HepG2 (cell line): ENCODE results near the gene M1AP. TPM values are rescaled to one million over a fixed set of nuclear protein-coding genes. Genes with fewer than 3 reads are reported as not detected.
A peak's percentile ranks its signal among the peaks of the same experiment; 100 is the strongest.

Experiments used
- ATAC-seq: fragments of 200-7000 bp; cut with Tn5 transposase; 3 replicates; pipeline ENCODE4 v1.9.1; 2020; ENCODE audit warnings: mild to moderate bottlenecking, moderate library complexity
- BruUV-seq: library from RNA; stranded (reverse); fragments of 400-500 nt; replicated peaks from 2 replicates; lab custom pipeline; 2021; lab: Mats Ljungman, UMichigan
- CTCF ChIA-PET: fragments of 300-600 bp; formaldehyde crosslinking; extraction: SDS; loops from one replicate; lab custom pipeline; 2021; ENCODE audit warnings: low total read pairs, inconsistent platforms, low intra/inter-chr PET ratio; lab: Yijun Ruan, JAX
- POLR2A ChIA-PET: fragments of 350-600 bp; sonication (Branson Sonifier 250); formaldehyde crosslinking; loops from one replicate; lab custom pipeline; 2020; ENCODE audit warnings: antibody characterized with exemption, inconsistent platforms; lab: Yijun Ruan, JAX
- DNase-seq: peaks from one replicate; pipeline ENCODE4 v3.0.0-alpha.2; 2015; ENCODE audit warnings: low spot score
- FAIRE-seq: peaks from 3 replicates; lab custom pipeline; 2011; peaks lifted over from hg19 to GRCh38; lab: Jason Lieb, UNC
- H2AFZ ChIP-seq: one replicate; pipeline ENCODE4 v1.6.1; 2011; ENCODE audit warnings: low read length, inconsistent platforms
- H3K27ac ChIP-seq: fragments of 300-600 bp; 3 replicates; pipeline ENCODE4 v1.8.0; 2011; ENCODE audit warnings: mixed run types, mild to moderate bottlenecking, mixed read lengths, low read length, inconsistent platforms; ENCODE audit not compliant: insufficient read depth; ENCODE audit errors: extremely low read length
- H3K27me3 ChIP-seq, 2 experiments: fragments of 200-600 bp in 1 of 2; 2 replicates in 1 of 2; 3 replicates in 1 of 2; pipeline versions ENCODE4 v1.6.0 to v1.8.0; 2011; ENCODE audit warnings: low read length in 2 of 2, mild to moderate bottlenecking in 2 of 2, moderate library complexity in 2 of 2, inconsistent platforms in 1 of 2; ENCODE audit not compliant: insufficient read depth in 2 of 2, control insufficient read depth in 1 of 2
- H3K36me3 ChIP-seq, 2 experiments: fragments of 200-600 bp in 1 of 2; replicated peaks in 1 of 2; 2 replicates in 1 of 2; 3 replicates in 1 of 2; pipeline versions ENCODE4 v1.5.1 to v1.8.0; 2011; ENCODE audit warnings: low read length in 2 of 2, inconsistent platforms in 1 of 2; ENCODE audit not compliant: insufficient read depth in 2 of 2, control insufficient read depth in 1 of 2
- H3K4me1 ChIP-seq: 2 replicates; pipeline ENCODE4 v1.5.1; 2012; ENCODE audit warnings: low read length, inconsistent platforms; ENCODE audit not compliant: insufficient read depth
- H3K4me2 ChIP-seq: 2 replicates; pipeline ENCODE4 v1.6.0; 2011; ENCODE audit warnings: low read depth, low read length, inconsistent platforms
- H3K4me3 ChIP-seq, 3 experiments: fragments of 200-600 bp in 1 of 3; sonication (generic), shearing (Covaris generic) in 1 of 3; replicated peaks in 1 of 3; 2 replicates each; pipeline ENCODE4 v1.5.1; 2011 to 2016; ENCODE audit warnings: low read length in 3 of 3, inconsistent platforms in 2 of 3, low read depth in 2 of 3, mild to moderate bottlenecking in 2 of 3, control low read depth in 1 of 3, mixed read lengths in 1 of 3; ENCODE audit not compliant: insufficient read depth in 1 of 3
- H3K79me2 ChIP-seq: one replicate; pipeline ENCODE4 v1.6.1; 2011; ENCODE audit warnings: low read length, inconsistent platforms; ENCODE audit not compliant: insufficient read depth
- H3K9ac ChIP-seq: 2 replicates; pipeline ENCODE4 v1.6.0; 2011; ENCODE audit warnings: mild to moderate bottlenecking, low read depth, low read length, inconsistent platforms; ENCODE audit not compliant: insufficient read depth
- H3K9me3 ChIP-seq: 2 replicates; pipeline ENCODE4 v1.5.1; 2012; ENCODE audit warnings: mild to moderate bottlenecking, low read length
- H4K20me1 ChIP-seq: 2 replicates; pipeline ENCODE4 v1.6.0; 2011; ENCODE audit warnings: inconsistent platforms, mild to moderate bottlenecking, low read length, moderate library complexity; ENCODE audit not compliant: insufficient read depth
- AGO1 ChIP-seq: fragments of 200-400 bp; formaldehyde crosslinking; IDR thresholded peaks from 2 replicates; pipeline ENCODE4 v1.6.1; 2017; ENCODE audit warnings: mild to moderate bottlenecking, low read depth, low read length, moderate library complexity; ENCODE audit not compliant: poor library complexity, severe bottlenecking
- AGO2 ChIP-seq: fragments of 200-400 bp; formaldehyde crosslinking; optimal IDR thresholded peaks from 2 replicates; pipeline ENCODE3; 2017; ENCODE audit warnings: mild to moderate bottlenecking, low read depth, low read length, moderate library complexity
- CCAR2 ChIP-seq: fragments of 200-400 bp; formaldehyde crosslinking; optimal IDR thresholded peaks from 2 replicates; pipeline ENCODE3; 2018; ENCODE audit warnings: low read depth, mild to moderate bottlenecking, low read length, moderate library complexity
- LCORL ChIP-seq, 2 experiments: fragments of 450-650 bp in 1 of 2; sonication (generic) in 1 of 2; formaldehyde crosslinking in 1 of 2; IDR thresholded peaks; 2 replicates each; pipeline versions ENCODE4 v1.5.0 to v1.6.1; 2017 to 2020; ENCODE audit warnings: antibody characterized with exemption in 1 of 2, missing genetic modification reagents in 1 of 2
- POLR2G ChIP-seq: fragments of 200-400 bp; formaldehyde crosslinking; IDR thresholded peaks from 2 replicates; pipeline ENCODE4 v1.6.1; 2018; ENCODE audit warnings: mild to moderate bottlenecking, low read depth, low read length, moderate library complexity
- RBFOX2 ChIP-seq: fragments of 200-400 bp; formaldehyde crosslinking; IDR thresholded peaks from 2 replicates; pipeline ENCODE4 v1.6.1; 2017; ENCODE audit warnings: low read depth, mild to moderate bottlenecking, low read length
- ZBTB3 ChIP-seq: sonication (generic); formaldehyde crosslinking; IDR thresholded peaks from 2 replicates; pipeline ENCODE4 v1.4.0; 2020; ENCODE audit warnings: low read depth, mild to moderate bottlenecking, moderate library complexity, missing genetic modification reagents, borderline replicate concordance
- ZFX ChIP-seq: sonication (generic); formaldehyde crosslinking; IDR thresholded peaks from 2 replicates; pipeline ENCODE4 v1.4.0; 2020; ENCODE audit warnings: mild to moderate bottlenecking, low read depth, missing genetic modification reagents, moderate library complexity
- ZNF549 ChIP-seq: sonication (generic); formaldehyde crosslinking; IDR thresholded peaks from 2 replicates; pipeline ENCODE4 v1.5.0; 2020; ENCODE audit warnings: missing genetic modification reagents
- ZNF768 ChIP-seq: sonication (generic); formaldehyde crosslinking; IDR thresholded peaks from 2 replicates; pipeline ENCODE4 v1.4.0; 2020; ENCODE audit warnings: missing genetic modification reagents
- WGBS: methylation state at CpG from one replicate; pipeline ENCODE4 v1.1.6; 2017; ENCODE audit warnings: low lambda C conversion rate; 5-methylcytosine and 5-hydroxymethylcytosine counted together
- in situ Hi-C: cut with HindIII; loops from 2 replicates; pipeline ENCODE4 v1.10.0; 2017; ENCODE audit warnings: low pct_unique_long_range_greater_than_20kb; ENCODE audit not compliant: extremely low pct_ligation_motif_present
- intact Hi-C: fragments of 100-400 bp; cut with micrococcal nuclease; formaldehyde crosslinking; loops from one replicate; pipeline ENCODE4 v1.10.0; 2022; ENCODE audit not compliant: unreplicated experiment
- polyA plus RNA-seq, 8 experiments: library from polyadenylated mRNA; depleted of rRNA in 3 of 8; stranded (reverse) in 7 of 8; unstranded in 1 of 8; fragments of >200 nt; fragmentation: Illumina TruSeq in 4 of 8; extraction: Trizol in 4 of 8; gene quantifications; 2 replicates each; pipeline versions ENCODE4 v1.2.1 to v1.2.3, GENCODE V29; 2011 to 2016; ENCODE audit warnings: low read depth in 4 of 8, missing spikeins in 1 of 8, mixed read lengths in 1 of 8; ENCODE audit not compliant: insufficient read depth in 1 of 8
- total RNA-seq, 5 experiments: library from RNA; depleted of rRNA; stranded (reverse); fragments of >200 nt; fragmentation: Illumina TruSeq; extraction: Trizol; gene quantifications; 2 replicates each; pipeline ENCODE4 v1.2.3, GENCODE V29; 2016; ENCODE audit warnings: low read depth in 1 of 5
- TF ChIP-seq, protein P1 (sequence below): sonication (generic); formaldehyde crosslinking; IDR thresholded peaks from 2 replicates; pipeline ENCODE4 v1.4.0; 2020; ENCODE audit warnings: mild to moderate bottlenecking, missing genetic modification reagents

Gene M1AP
- total and polyA plus RNA-seq, 2 of the 13 experiments (the other 11 are each of a cell fraction or from before 2014, with no cell fraction given) = not detected

DNA sequence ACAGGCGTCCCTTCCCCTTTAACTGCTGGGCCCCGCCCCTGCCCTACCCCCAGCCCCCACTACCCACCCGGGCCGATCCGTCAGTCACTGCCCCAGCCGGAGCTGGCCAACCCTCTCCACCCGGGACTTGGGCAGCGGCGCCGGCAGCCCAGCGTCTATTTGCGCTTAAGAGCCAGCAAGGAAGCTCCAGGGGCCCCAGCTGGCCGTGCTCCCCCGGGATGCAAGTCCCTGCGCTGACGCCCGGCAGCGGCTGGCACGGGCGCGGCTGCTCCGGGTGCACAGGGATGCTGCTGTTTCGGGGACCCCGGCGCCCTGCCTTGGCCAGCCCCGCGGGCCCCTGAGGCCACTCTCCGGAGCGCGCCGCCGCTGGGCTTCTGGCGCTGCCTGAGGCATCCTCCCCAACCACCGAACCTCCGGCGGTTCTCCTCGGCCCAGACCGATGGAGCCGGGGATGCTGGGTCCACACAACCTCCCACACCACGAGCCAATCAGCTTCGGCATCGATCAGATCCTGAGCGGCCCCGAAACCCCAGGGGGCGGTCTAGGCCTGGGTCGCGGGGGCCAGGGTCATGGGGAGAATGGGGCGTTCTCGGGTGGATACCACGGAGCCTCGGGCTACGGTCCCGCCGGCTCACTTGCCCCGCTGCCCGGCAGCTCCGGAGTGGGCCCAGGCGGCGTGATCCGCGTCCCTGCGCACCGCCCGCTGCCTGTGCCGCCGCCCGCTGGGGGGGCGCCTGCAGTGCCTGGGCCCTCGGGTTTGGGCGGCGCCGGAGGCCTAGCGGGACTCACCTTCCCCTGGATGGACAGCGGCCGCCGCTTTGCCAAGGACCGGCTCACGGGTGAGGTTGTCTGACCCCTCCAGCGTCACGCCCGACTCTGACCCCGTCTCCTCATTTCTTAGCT lies 133.5 kb downstream of the M1AP start, which contains the start of gene TLX2:
Gene TLX2, plus strand, starts transcription at position 83 of the 903 bp plus-strand sequence. Its CDS starts 357 bp downstream, at position 440.
- no peak for FAIRE-seq
- intact Hi-C loops (no loop called here), in situ Hi-C loops (no loop called here)
- H3K9me3 ChIP-seq = no peaks in the 10 kb centered on the region
- peaks cover 11 to 12% of the 10 kb centered on the region in 2 experiments; a peak in 4 of 5 replicates for H3K36me3 ChIP-seq
- no peaks in the 10 kb centered on the region for H3K27me3 ChIP-seq
- no peak for TF ChIP-seq ZNF549 (CRISPR knock-in tag)
- no peak for TF ChIP-seq ZBTB3 (CRISPR knock-in tag)
- TF ChIP-seq LCORL (IDR thresholded peaks at IDR 0.05) = no peak
- TF ChIP-seq LCORL (CRISPR knock-in tag; IDR thresholded peaks at IDR 0.05) = no peak
- peak; percentile 35; the same call in 1 of the 2 replicates for TF ChIP-seq POLR2G
- peak; percentile 46 for TF ChIP-seq RBFOX2
- peak; percentile 9; the same call in 1 of the 2 replicates for TF ChIP-seq ZNF768
- TF ChIP-seq, protein P1, sequence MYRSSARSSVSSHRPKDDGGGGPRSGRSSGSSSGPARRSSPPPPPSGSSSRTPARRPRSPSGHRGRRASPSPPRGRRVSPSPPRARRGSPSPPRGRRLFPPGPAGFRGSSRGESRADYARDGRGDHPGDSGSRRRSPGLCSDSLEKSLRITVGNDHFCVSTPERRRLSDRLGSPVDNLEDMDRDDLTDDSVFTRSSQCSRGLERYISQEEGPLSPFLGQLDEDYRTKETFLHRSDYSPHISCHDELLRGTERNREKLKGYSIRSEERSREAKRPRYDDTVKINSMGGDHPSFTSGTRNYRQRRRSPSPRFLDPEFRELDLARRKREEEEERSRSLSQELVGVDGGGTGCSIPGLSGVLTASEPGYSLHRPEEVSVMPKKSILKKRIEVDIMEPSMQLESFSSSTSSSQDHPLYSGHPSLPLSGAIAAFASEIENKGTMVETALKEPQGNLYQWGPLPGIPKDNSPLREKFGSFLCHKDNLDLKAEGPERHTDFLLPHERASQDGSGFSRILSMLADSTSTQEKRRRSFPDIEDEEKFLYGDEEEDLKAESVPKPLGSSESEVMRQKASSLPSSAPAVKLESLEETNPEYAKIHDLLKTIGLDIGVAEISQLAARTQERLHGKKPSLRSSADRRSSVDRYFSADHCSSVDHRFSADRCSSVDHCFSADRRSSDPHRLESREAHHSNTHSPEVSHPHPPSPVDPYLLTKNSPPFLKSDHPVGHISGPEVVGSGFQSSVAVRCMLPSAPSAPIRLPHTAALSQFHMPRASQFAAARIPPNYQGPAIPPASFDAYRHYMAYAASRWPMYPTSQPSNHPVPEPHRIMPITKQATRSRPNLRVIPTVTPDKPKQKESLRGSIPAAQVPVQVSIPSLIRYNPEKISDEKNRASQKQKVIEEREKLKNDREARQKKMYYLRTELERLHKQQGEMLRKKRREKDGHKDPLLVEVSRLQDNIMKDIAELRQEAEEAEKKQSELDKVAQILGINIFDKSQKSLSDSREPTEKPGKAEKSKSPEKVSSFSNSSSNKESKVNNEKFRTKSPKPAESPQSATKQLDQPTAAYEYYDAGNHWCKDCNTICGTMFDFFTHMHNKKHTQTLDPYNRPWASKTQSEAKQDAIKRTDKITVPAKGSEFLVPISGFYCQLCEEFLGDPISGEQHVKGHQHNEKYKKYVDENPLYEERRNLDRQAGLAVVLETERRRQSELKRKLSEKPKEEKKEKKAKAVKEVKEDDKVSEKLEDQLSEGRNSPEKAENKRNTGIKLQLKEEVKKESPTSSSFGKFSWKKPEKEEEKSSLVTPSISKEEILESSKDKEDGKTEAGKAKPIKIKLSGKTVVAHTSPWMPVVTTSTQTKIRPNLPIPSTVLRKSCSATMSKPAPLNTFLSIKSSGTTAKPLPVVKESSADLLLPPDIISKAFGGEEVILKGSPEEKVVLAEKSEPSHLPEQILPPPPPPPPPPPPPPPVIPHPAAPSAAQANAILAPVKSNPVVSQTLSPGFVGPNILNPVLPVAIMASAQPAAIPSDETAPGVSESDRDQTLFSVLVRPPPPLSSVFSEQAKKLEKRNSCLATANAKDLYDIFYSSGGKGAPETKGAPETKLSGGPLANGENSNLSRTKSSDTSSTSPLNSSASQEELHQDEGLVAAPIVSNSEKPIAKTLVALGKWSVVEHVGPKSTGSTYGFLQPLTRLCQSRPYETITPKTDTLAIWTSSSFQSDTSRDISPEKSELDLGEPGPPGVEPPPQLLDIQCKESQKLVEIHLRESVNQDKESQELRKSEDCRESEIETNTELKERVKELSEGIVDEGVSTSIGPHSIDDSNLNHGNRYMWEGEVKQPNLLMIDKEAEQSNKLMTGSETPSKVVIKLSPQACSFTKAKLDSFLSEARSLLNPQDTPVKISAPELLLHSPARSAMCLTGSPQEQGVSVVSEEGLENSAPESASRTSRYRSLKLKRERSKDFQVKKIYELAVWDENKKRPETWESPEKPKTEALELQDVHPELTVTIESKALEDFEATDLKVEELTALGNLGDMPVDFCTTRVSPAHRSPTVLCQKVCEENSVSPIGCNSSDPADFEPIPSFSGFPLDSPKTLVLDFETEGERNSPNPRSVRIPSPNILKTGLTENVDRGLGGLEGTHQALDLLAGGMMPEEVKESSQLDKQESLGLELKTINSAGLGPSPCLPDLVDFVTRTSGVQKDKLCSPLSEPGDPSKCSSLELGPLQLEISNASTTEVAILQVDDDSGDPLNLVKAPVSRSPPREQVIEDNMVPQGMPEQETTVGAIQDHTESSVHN (CRISPR knock-in tag) = no peak
- peak; percentile 64 for TF ChIP-seq AGO2
- no peak for TF ChIP-seq CCAR2
- TF ChIP-seq AGO1 = peak; percentile 39
- peak; percentile 19; the same call in 1 of the 2 replicates for TF ChIP-seq ZFX
- H3K27ac ChIP-seq = peak within 1 kb of the TSS; percentile 27
- H2AFZ ChIP-seq = no peak within 1 kb of the TSS
- peak within 1 kb of the TSS; percentile 68 for H3K9ac ChIP-seq
- ATAC-seq = no peak
- CTCF ChIA-PET = no interaction called here
- BruUV-seq = no TSS peak
- no peaks in the 10 kb centered on the region for H4K20me1 ChIP-seq
- POLR2A ChIA-PET = interaction anchor here (2.1 to 2.4 kb wide), 2 partner anchors 11 to 15 kb away, joined by 6 to 13 read pairs; partner anchors contain the start of genes AUP1 and HTRA2
- peak within 1 kb of the TSS; percentile 75 for H3K4me2 ChIP-seq
- DNase-seq = no peak
- no peaks in the 10 kb centered on the region for H3K79me2 ChIP-seq
- WGBS = 95% methylated on average over 59 of the region's 82 CpGs
- H3K4me3 ChIP-seq = peak within 1 kb of the TSS; percentile 43 to 63 (median 62); a peak in 5 of 6 replicates
- H3K4me1 ChIP-seq = peaks cover 45% of the 10 kb centered on the region
